GM23338 (cell line): ENCODE results near the gene KLHL36. TPM values are rescaled to one million over a fixed set of nuclear protein-coding genes. Genes with fewer than 3 reads are reported as not detected.
A peak's percentile ranks its signal among the peaks of the same experiment; 100 is the strongest.

Experiments used
- ATAC-seq: fragments of 200-7000 bp; cut with Tn5 transposase; 3 replicates; pipeline ENCODE4 v1.9.1; 2020
- DNase-seq: peaks from one replicate; pipeline ENCODE4 v3.0.0-alpha.2; 2015; ENCODE audit warnings: low spot score
- H2AFZ ChIP-seq: fragments of 200-600 bp; sonication (generic); 2 replicates; pipeline ENCODE4 v1.8.0; 2016; ENCODE audit warnings: antibody characterized with exemption, mild to moderate bottlenecking, moderate library complexity
- H3F3A ChIP-seq: fragments of 200-600 bp; sonication (generic); replicated peaks from 2 replicates; pipeline ENCODE4 v1.8.0; 2017; ENCODE audit warnings: antibody characterized with exemption, mixed run types, low read depth
- H3K27ac ChIP-seq: fragments of 200-600 bp; sonication (generic); 2 replicates; pipeline ENCODE4 v1.6.1; 2016; ENCODE audit warnings: low read depth
- H3K27me3 ChIP-seq: fragments of 200-600 bp; sonication (generic); 2 replicates; pipeline ENCODE4 v1.8.0; 2016; ENCODE audit warnings: mild to moderate bottlenecking, mixed run types, moderate library complexity; ENCODE audit not compliant: insufficient read depth
- H3K36me3 ChIP-seq: fragments of 200-600 bp; sonication (generic); 2 replicates; pipeline ENCODE4 v1.8.0; 2016; ENCODE audit warnings: mild to moderate bottlenecking; ENCODE audit not compliant: insufficient read depth
- H3K4me1 ChIP-seq: fragments of 200-600 bp; sonication (generic); 2 replicates; pipeline ENCODE4 v1.8.0; 2016; ENCODE audit warnings: mild to moderate bottlenecking, moderate library complexity; ENCODE audit not compliant: insufficient read depth
- H3K4me2 ChIP-seq: fragments of 200-600 bp; sonication (generic); 2 replicates; pipeline ENCODE4 v1.7.1; 2017; ENCODE audit warnings: mixed run types
- H3K4me3 ChIP-seq: fragments of 200-600 bp; sonication (generic); 2 replicates; pipeline ENCODE4 v1.6.1; 2016; ENCODE audit warnings: mixed run types
- H3K79me2 ChIP-seq: fragments of 200-600 bp; sonication (generic); replicated peaks from 2 replicates; pipeline ENCODE4 v1.8.0; 2017; ENCODE audit warnings: mild to moderate bottlenecking; ENCODE audit not compliant: insufficient read depth
- H3K9me2 ChIP-seq: fragments of 200-600 bp; sonication (generic); 2 replicates; pipeline ENCODE4 v1.8.0; 2017; ENCODE audit not compliant: insufficient read depth
- H4K20me1 ChIP-seq: fragments of 200-600 bp; sonication (generic); replicated peaks from 2 replicates; pipeline ENCODE4 v1.8.0; 2017; ENCODE audit warnings: mild to moderate bottlenecking; ENCODE audit not compliant: insufficient read depth
- H3K27ac Mint-ChIP-seq: 2 replicates; pipeline ENCODE4 v1.8.0; 2020; ENCODE audit warnings: inconsistent platforms, mild to moderate bottlenecking, moderate library complexity, mixed read lengths
- H3K27me3 Mint-ChIP-seq: 3 replicates; pipeline ENCODE4 v1.8.0; 2022; ENCODE audit warnings: low read depth, mild to moderate bottlenecking, moderate library complexity, mixed read lengths, inconsistent platforms; ENCODE audit not compliant: insufficient read depth, poor library complexity
- H3K36me3 Mint-ChIP-seq: 3 replicates; pipeline ENCODE4 v1.8.0; 2021; ENCODE audit warnings: low read depth, mild to moderate bottlenecking, inconsistent platforms, moderate library complexity, mixed read lengths
- H3K4me1 Mint-ChIP-seq: 3 replicates; pipeline ENCODE4 v1.8.0; 2020; ENCODE audit warnings: mild to moderate bottlenecking, inconsistent platforms, mixed read lengths
- H3K4me3 Mint-ChIP-seq: 3 replicates; pipeline ENCODE4 v1.8.0; 2021; ENCODE audit warnings: moderate library complexity, mild to moderate bottlenecking, inconsistent platforms, mixed read lengths
- H3K9me3 Mint-ChIP-seq: 3 replicates; pipeline ENCODE4 v1.8.0; 2020; ENCODE audit warnings: moderate library complexity, mild to moderate bottlenecking, inconsistent platforms, mixed read lengths
- JUNB ChIP-seq: IDR thresholded peaks from one replicate; pipeline ENCODE4 v1.6.1; 2016; ENCODE audit warnings: antibody characterized with exemption; ENCODE audit not compliant: unreplicated experiment
- POLR2AphosphoS5 ChIP-seq: IDR thresholded peaks from 2 replicates; pipeline ENCODE4 v1.6.1; 2016; ENCODE audit warnings: antibody characterized with exemption, low read depth
- STAT1 ChIP-seq: IDR thresholded peaks from one replicate; pipeline ENCODE4 v1.6.1; 2016; ENCODE audit warnings: antibody characterized with exemption; ENCODE audit not compliant: unreplicated experiment
- long read RNA-seq: library from polyadenylated mRNA; unstranded; transcript quantifications from one replicate; pipeline ENCODE4 v2.0.0, GENCODE V29; 2020; ENCODE audit not compliant: unreplicated experiment
- polyA plus RNA-seq: library from polyadenylated mRNA; unstranded; fragments of >200 nt; fragmentation: Nextera tagmentation; extraction: Ambion mirVana; gene quantifications from 2 replicates; pipeline ENCODE4 v1.2.1, GENCODE V29; 2016
- total RNA-seq: library from RNA; depleted of rRNA; stranded (reverse); fragments of >200 nt; shearing (Covaris generic); gene quantifications from 2 replicates; pipeline ENCODE4 v1.2.3, GENCODE V29; 2014; rRNA removed
- TF ChIP-seq, protein P1 (sequence below): IDR thresholded peaks from 2 replicates; pipeline ENCODE4 v1.6.1; 2016; ENCODE audit warnings: antibody characterized with exemption

Gene KLHL36
- 54.6 and 70.4 TPM in 2 replicates for total RNA-seq
- polyA plus RNA-seq: 13.4 and 15.5 TPM in 2 replicates
- long read RNA-seq, partial matches to known transcripts: 2 of 7 reads
- long read RNA-seq, other reads (novel, unspliced or antisense): 2 of 7 reads

DNA sequence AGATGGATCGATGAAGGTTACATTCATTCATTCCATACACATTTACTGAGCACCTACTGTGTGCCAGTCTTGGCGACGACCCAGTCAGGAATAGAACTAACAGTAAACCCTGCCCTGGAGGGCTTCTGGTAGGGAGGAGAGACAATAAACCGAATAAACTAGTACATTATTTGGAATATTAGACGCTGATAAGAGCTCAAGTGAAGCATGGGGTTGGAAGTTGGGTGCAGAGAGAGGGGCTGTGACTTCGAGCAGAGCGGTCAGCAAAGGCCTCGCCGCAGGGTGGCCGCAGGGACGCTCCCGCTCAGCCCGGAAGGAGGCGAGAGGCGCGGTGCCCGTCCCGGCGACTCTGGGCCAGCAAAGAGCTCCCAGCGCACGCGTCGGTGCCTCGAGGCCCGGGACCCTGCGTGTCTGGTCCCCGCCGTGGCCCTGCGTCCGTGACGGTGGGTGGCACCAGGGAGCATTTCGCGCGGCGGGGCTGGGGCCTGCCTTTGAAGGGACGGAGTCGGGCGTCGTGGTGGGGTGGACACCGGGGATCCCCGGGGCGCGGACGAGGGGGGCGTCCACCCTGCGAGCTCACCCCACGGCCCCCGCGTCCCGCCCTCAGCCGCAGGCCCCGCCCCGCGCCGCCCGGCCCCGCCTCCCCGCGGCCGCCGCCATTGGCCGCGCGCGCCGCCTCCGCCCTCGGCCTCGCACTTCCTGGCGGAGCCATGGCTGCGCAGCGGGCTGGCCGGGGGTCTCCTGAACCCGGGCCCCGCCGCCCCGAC, at the start of gene KLHL36:
KLHL36 (plus strand) TSS at position 684 of the 767 bp plus-strand sequence. CDS start 2,357 bp downstream, outside the sequence.
- Histone ChIP-seq H3K36me3 (no peaks in the 10 kb centered on the region), H3K4me3 (peak within 1 kb of the TSS; percentile 82), H3F3A (peaks cover 8% of the 10 kb centered on the region), H3K27ac (no peak within 1 kb of the TSS), H3K4me1 (no peaks in the 10 kb centered on the region; the same call in 1 of the 2 replicates), H4K20me1 (no peaks in the 10 kb centered on the region; the same call in 1 of the 2 replicates), H3K79me2 (no peaks in the 10 kb centered on the region), H2AFZ (peak within 1 kb of the TSS; percentile 77; the same call in 1 of the 2 replicates), H3K9me2 (no peaks in the 10 kb centered on the region), H3K27me3 (peaks cover 16% of the 10 kb centered on the region), H3K4me2 (peak within 1 kb of the TSS; percentile 97)
- Mint-ChIP-seq H3K9me3 (no peaks in the 10 kb centered on the region), H3K4me1 (peaks cover 8% of the 10 kb centered on the region; the same call in 2 of the 3 replicates), H3K27ac (no peak within 1 kb of the TSS), H3K4me3 (peak within 1 kb of the TSS; percentile 80), H3K27me3 (peaks cover 4% of the 10 kb centered on the region), H3K36me3 (peaks cover 10% of the 10 kb centered on the region)
- ATAC-seq (peak; percentile 67), DNase-seq (peak; percentile 65)
- TF ChIP-seq POLR2AphosphoS5: peak; percentile 37; the same call in 1 of the 2 replicates
- TF ChIP-seq JUNB: no peak

DNA sequence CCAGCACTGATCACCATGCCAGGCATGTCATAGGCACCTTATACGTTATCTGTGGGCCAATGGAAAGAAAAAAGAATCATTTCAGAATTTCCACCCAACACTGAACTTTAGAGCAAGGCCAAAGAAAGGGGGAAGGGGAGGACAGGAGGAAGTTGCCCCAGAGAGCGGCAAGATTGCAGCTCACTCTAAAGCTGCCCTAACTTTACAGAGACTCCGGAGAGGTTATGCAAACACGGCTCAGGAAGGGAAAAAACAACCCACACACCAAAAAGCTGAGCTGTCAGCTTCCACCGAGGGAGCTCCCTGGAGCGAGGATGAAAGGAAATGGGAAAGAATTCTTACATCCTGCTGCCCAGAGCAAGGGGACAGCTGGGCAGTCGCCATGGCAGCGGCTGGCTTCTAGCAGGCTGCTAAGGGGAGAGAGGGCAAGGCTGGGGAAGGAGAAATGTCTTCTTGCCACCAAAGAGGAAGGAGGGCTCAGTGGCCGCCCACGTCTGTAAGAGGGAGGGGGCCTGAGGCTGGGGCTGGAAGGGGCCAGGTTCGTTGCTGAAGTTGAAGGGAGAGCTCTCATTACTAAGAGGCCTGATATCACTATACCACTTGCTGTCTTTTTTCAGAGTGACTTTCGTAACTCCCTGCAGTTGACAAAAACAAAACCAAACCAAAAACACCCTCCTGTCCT, 48.6 kb upstream of the KLHL36 start:
- Mint-ChIP-seq H3K27ac (no peak overlapping the region), H3K4me1 (peaks cover 72% of the 10 kb centered on the region), H3K4me3 (peak overlapping the region; percentile 52), H3K9me3 (no peaks in the 10 kb centered on the region), H3K27me3 (peaks cover 27% of the 10 kb centered on the region), H3K36me3 (peaks cover 6% of the 10 kb centered on the region; the same call in 2 of the 3 replicates)
- Histone ChIP-seq H3K79me2 (peaks cover 67% of the 10 kb centered on the region), H3K4me2 (peak overlapping the region; percentile 70), H3F3A (peaks cover 13% of the 10 kb centered on the region), H2AFZ (no peak overlapping the region), H3K4me3 (peak overlapping the region; percentile 35; the same call in 1 of the 2 replicates), H3K9me2 (no peaks in the 10 kb centered on the region), H4K20me1 (peaks cover 41% of the 10 kb centered on the region), H3K4me1 (peaks cover 41% of the 10 kb centered on the region), H3K27me3 (no peaks in the 10 kb centered on the region), H3K36me3 (peaks cover 6% of the 10 kb centered on the region; the same call in 1 of the 2 replicates), H3K27ac (peak overlapping the region; percentile 18)
- TF ChIP-seq, protein P1, sequence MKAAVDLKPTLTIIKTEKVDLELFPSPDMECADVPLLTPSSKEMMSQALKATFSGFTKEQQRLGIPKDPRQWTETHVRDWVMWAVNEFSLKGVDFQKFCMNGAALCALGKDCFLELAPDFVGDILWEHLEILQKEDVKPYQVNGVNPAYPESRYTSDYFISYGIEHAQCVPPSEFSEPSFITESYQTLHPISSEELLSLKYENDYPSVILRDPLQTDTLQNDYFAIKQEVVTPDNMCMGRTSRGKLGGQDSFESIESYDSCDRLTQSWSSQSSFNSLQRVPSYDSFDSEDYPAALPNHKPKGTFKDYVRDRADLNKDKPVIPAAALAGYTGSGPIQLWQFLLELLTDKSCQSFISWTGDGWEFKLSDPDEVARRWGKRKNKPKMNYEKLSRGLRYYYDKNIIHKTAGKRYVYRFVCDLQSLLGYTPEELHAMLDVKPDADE: peak; percentile 49; the same call in 1 of the 2 replicates
- peak; percentile 36; the same call in 1 of the 2 replicates for TF ChIP-seq POLR2AphosphoS5
- TF ChIP-seq STAT1: no peak
- DNase-seq (peak; percentile 93), ATAC-seq (peak; percentile 76)
